Measurements from ENCODE around the gene CACNA1I.

GRCh38 chr22:39597236-39597869, 26.8 kb downstream of the CACNA1I start:
- TF ChIP-seq MAX (CRISPR knock-in tag; IDR thresholded peaks at IDR 0.05) (no peak), SP1 (CRISPR knock-in tag; conservative IDR thresholded peaks at IDR 0.05) (no peak), ZNF425 (CRISPR knock-in tag; conservative IDR thresholded peaks at IDR 0.05) (no peak), HMGXB4 (CRISPR knock-in tag; IDR thresholded peaks at IDR 0.05) (no peak), IRF2 (CRISPR knock-in tag; IDR thresholded peaks at IDR 0.05; ENCODE audit: borderline replicate concordance, low read depth) (no peak)
- TF ChIP-seq, protein P1, sequence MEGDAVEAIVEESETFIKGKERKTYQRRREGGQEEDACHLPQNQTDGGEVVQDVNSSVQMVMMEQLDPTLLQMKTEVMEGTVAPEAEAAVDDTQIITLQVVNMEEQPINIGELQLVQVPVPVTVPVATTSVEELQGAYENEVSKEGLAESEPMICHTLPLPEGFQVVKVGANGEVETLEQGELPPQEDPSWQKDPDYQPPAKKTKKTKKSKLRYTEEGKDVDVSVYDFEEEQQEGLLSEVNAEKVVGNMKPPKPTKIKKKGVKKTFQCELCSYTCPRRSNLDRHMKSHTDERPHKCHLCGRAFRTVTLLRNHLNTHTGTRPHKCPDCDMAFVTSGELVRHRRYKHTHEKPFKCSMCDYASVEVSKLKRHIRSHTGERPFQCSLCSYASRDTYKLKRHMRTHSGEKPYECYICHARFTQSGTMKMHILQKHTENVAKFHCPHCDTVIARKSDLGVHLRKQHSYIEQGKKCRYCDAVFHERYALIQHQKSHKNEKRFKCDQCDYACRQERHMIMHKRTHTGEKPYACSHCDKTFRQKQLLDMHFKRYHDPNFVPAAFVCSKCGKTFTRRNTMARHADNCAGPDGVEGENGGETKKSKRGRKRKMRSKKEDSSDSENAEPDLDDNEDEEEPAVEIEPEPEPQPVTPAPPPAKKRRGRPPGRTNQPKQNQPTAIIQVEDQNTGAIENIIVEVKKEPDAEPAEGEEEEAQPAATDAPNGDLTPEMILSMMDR (IDR thresholded peaks at IDR 0.05) = no peak
- TF ChIP-seq, protein P2, sequence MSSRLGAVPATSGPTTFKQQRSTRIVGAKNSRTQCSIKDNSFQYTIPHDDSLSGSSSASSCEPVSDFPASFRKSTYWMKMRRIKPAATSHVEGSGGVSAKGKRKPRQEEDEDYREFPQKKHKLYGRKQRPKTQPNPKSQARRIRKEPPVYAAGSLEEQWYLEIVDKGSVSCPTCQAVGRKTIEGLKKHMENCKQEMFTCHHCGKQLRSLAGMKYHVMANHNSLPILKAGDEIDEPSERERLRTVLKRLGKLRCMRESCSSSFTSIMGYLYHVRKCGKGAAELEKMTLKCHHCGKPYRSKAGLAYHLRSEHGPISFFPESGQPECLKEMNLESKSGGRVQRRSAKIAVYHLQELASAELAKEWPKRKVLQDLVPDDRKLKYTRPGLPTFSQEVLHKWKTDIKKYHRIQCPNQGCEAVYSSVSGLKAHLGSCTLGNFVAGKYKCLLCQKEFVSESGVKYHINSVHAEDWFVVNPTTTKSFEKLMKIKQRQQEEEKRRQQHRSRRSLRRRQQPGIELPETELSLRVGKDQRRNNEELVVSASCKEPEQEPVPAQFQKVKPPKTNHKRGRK (CRISPR knock-in tag; IDR thresholded peaks at IDR 0.05; ENCODE audit: borderline replicate concordance) = no peak
